Melanocyte of skin (primary cell): ENCODE data around the gene NKG7. TPM values are rescaled to one million over a fixed set of nuclear protein-coding genes. Genes with fewer than 3 reads are reported as not detected.

Source experiments
- total RNA-seq, 2 donors: library from RNA; depleted of rRNA; stranded (reverse); fragments of >200 nt; gene quantifications; 2 replicates each; pipeline ENCODE4 v1.2.3, GENCODE V29; 2012

The NKG7 gene
- total RNA-seq = not detected

GRCh38 chr19:51372649-51373504 is at the start of gene NKG7:
TSS of gene NKG7 (minus strand) at chr19:51372654. CDS start at chr19:51372535, 119 bp downstream.

GRCh38 chr19:51417107-51417809 is 44.8 kb upstream of the NKG7 start, which contains the start of gene SIGLEC10:
TSS of gene SIGLEC10 (minus strand) at chr19:51417642. CDS start at chr19:51417581, 61 bp downstream.

GRCh38 chr19:51387924-51388389 is 15.5 kb upstream of the NKG7 start, which contains the start of gene LIM2:
TSS of gene LIM2 (minus strand) at chr19:51387974. CDS start at chr19:51387443, 531 bp downstream.

GRCh38 chr19:51368366-51369282 is 3.8 kb downstream of the NKG7 start, which contains the start of gene CLDND2:
TSS of gene CLDND2 (minus strand) at chr19:51369003. CDS start at chr19:51368577, 426 bp downstream.

GRCh38 chr19:51365965-51366388 is 6.5 kb downstream of the NKG7 start, which contains the start of gene ETFB:
TSS of gene ETFB (minus strand) at chr19:51366388. CDS start at chr19:51366326, 62 bp downstream.

GRCh38 chr19:51341976-51342580 is 30.4 kb downstream of the NKG7 start, which contains the start of gene VSIG10L:
TSS of gene VSIG10L (minus strand) at chr19:51342139. CDS start at chr19:51342124, 15 bp downstream.

Other genes starting within 250 kb of the NKG7 start
- not detected for gene SIGLEC9, start 247.7 kb downstream of the NKG7 start, total RNA-seq
- gene SIGLEC7, start 230.4 kb downstream of the NKG7 start, total RNA-seq = not detected
- gene CD33, start 147.6 kb downstream of the NKG7 start, total RNA-seq = not detected
- not detected for gene SIGLECL1, start 121.6 kb downstream of the NKG7 start, total RNA-seq
- gene IGLON5, start 61.0 kb downstream of the NKG7 start, total RNA-seq = not detected
- 1 to 10 TPM; 2.1 to 3.7 TPM for gene VSIG10L, start 30.5 kb downstream of the NKG7 start, total RNA-seq
- 100 to 1,000 TPM; 106 to 145 TPM for gene ETFB, start 6.3 kb downstream of the NKG7 start, total RNA-seq
- gene CLDND2, start 3.7 kb downstream of the NKG7 start, total RNA-seq = not detected
- not detected for gene LIM2, start 15.3 kb upstream of the NKG7 start, total RNA-seq
- gene C19orf84, start 17.9 kb upstream of the NKG7 start, total RNA-seq = not detected
- gene SIGLEC10, start 45.0 kb upstream of the NKG7 start, total RNA-seq = not detected
- not detected for gene SIGLEC8, start 85.8 kb upstream of the NKG7 start, total RNA-seq
- gene CEACAM18, start 105.9 kb upstream of the NKG7 start, total RNA-seq = not detected
- not detected for gene SIGLEC12, start 129.1 kb upstream of the NKG7 start, total RNA-seq
- gene SIGLEC6, start 159.0 kb upstream of the NKG7 start, total RNA-seq = not detected
- 1 to 10 TPM; 4.3 to 6.5 TPM for gene ZNF175, start 198.6 kb upstream of the NKG7 start, total RNA-seq